GM19372 (cell line): ENCODE data around the gene MACF1.
A peak's percentile ranks its signal among the peaks of the same experiment; 100 is the strongest.
"Not testable (repeated sequence)": the region's sequence is repeated elsewhere in the genome, so short reads cannot be mapped to it uniquely, and the experiment has no call there.

Source experiments
- ATAC-seq: cut with Tn5 transposase; IDR thresholded peaks from one replicate; pipeline ENCODE4 v1.9.1; 2021; ENCODE audit warnings: mild to moderate bottlenecking, low read depth, moderate library complexity; ENCODE audit not compliant: unreplicated experiment

MACF1 gene

GRCh38 chr1:39484564-39484963 lies 280.1 kb downstream of the MACF1 start:
- ATAC-seq, result no peak

- no peak for ATAC-seq
Measured at GRCh38 chr1:39485046-39485803, 280.7 kb downstream of the MACF1 start.

DNA sequence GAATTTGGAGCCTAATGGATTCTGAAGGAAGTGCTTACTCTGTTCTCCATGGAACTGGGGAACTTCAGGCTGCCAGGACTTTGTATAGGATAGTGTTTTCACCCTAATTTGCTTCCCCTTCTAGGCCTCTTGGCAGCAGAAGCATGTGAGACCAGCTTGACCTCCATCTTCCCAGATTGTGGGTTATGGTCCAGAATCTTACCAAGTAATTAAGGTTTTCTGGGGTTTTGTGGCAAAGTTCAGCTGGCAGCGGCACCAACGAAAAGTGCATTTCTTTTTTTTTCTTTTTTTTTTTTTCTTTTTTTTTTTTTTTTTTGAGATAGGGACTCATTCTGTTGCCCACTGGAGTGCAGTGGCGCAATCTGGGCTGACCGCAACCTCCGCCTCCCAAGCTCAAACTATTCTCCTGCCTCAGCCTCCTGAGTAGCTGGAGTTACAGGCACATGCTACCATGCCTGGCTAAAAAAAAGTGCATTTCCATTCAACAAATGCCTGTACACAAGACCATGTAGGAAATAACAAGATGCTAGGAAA lies 283.6 kb downstream of the MACF1 start:
- ATAC-seq, result no peak

DNA sequence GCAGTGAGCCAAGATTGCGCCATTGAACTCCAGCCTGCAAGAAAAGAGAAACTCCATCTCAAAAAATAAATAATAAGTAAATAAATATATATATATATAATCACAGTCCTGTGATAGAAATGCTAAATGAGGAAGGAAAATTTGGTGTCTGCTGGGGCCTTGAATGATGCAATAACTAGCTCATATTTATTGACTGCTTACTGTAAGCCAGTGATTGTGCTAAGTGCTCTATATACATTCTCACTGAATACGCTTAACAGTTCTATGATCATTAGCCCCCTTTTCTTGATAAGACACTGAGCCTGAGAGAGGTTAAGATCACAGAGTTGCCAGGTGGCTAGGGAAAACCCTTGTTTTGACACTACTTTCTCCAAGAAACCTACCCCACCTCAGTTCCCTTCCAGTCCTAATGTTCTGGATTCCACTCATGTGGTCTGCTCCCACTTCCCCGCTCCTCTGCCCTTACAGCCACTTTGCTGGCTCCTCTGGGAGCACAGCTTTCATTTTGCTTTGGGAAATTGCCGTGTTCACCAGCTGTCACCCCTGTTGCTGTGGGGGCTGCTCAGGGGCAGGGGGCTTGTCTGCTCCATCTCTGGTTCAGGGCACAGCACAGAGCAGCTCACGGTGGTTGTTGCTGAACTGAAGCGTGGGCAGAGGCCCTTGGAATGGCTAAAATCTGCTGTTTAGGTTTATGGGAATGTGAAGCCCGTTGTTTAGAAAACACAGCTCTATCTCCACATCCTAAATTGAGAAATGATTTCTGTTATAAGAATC lies 284.5 kb downstream of the MACF1 start:
- ATAC-seq, result no peak

GRCh38 chr1:39489567-39490239 lies 285.2 kb downstream of the MACF1 start:
- ATAC-seq, result no peak

- ATAC-seq, result peak; percentile 28
Measured at GRCh38 chr1:39490596-39491145, 286.2 kb downstream of the MACF1 start.

DNA sequence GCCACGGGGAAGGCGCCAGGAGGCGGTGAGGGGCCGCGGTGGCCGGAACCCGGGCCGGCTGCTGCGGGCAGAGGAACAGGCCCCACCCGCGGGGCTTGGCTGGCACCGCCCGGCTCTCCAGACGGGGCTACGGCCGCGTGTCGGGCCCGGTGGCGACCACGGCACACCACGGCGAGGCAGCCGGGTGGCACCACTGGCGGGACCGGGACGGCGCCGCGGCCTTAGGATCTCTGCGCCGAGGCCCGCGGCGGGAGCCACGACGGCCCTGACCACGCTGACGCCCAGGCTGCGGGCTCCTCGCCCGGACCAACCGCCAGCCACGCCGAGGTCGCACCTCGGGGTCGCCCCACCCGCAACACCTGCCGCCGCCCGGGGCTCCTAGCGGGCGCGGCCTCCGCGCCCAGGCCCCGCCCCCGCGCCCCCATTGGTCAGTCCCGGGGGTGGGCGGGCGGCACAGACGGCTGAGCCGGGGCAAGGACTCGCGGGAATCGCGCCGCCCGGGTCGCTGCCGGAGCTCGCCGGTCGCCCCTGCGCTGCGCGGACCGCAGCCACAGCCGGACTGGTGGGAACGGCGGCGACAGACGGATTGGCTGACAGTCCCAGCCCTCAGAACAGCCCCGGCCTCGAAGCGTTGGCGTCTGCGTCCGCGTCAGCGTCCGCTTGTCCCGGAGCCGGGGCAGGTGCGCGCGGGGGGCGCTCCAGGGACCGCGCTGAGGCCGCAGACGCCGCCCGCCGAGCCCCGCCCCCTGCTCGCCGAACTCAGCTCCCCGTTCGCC lies 286.8 kb downstream of the MACF1 start, which contains the start of gene BMP8A:
Gene BMP8A, plus strand, starts transcription at position 491 of the 776 bp plus-strand sequence. CDS start 356 bp downstream, outside the sequence.
- peak; percentile 76 for ATAC-seq

DNA sequence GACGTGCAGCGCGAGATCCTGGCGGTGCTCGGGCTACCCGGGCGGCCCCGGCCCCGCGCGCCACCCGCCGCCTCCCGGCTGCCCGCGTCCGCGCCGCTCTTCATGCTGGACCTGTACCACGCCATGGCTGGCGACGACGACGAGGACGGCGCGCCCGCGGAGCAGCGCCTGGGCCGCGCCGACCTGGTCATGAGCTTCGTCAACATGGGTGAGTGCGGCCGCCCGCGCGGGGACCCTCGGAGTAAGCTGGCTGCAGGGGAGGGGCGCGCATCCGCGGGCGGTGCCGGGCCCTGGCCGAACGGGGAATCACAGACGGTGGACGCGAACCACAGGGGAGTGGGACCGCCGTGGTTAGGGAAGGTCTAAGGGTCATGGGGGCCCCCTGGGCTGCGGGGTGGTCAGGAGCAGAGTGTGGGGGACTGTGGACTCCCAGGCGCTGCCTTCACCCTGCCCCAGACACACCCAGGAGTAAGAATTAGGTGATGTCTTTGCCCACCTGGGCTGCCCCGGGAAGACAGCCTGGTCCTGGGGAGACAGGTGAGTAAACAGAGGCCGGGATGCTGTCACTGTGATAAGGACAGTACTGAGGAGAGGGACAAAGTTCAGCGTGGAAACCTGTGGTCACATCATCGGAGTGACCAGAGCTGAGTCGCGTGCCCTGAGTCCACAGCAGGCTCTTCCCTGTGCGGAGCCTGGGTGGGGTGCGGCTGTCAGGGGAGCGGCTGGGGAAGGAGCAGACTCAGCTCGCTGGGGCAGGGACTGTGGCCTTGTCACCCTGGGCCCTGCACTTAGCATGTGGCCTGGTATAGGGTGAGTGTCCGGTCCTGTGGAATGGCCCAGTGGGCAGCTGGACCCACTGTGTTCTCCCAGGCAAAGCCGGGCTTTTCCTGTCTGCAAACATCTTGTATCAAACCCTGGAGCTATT lies 287.9 kb downstream of the MACF1 start:
- ATAC-seq, result not testable (repeated sequence)

DNA sequence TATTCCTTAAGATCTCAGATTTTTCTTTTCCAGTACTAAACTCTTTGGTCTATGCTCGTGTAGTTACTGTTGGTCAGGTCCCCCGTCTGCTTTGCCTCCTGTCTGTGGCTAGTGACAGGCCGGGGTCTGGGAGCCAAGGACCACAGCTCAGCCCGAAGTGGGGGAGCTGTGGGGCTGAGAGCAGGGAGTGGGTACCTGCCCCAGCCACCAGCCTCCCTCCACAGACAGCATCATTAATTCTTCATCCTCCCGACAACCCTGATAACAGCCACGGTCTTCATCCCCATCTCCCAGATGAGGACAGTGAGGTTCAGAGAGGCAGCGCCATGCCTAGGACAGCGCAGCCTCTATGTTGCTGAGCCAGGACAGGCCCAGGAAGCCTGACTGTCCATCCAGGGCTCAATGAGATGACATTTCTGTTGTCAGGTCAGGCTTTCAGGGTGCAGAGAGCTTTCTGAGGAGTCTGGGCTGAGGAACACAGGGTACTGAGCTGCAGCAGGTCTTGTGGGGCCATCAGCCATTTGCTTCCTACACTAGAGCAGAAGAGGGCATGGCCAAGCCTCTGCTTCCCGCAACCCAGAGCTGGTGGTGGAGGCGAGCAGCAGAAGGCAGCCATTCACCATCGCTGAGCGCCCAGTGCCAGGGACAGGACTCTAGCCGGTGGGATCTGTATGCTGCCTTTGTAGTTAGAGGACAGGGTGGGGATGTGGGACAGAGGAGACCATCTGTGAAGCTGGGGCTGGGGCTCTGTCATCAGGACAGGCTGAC lies 288.7 kb downstream of the MACF1 start:
- not testable (repeated sequence) for ATAC-seq

DNA sequence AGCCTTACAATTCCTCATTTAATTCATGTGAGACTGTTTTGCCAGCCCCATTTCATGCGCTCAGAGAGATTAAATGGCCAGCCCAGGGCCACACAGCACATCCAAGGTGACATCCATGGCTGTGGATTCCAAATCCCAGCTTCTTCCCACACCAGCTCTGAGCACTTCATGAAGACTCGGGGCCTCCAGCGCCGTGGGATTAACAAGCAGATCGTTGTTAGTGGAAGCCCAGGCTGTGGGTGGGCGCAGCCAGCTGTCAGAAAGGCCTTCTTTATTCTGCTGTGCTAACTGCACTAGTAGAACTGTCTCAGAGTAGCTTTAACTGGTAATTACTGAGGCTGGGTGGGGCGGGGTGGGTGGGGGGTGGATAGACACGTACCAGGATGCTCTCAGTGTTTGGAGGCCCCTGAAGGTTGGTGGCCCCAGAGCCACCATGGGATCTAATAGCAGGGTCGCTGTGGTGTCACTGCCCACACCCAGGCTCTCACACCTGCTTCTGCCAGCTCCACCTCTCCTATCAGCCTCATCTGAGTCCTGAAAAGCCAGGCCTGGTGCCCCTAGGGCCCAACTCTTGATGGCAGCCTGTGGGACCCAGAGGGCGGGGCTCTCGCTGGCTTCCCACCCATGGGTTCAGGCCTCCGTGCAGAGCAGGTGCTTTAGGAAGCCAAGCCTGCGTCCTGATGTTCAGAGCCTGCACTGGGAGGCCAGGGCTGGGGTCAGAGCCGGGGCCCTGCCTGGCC lies 290.3 kb downstream of the MACF1 start:
- ATAC-seq, result no peak

GRCh38 chr1:39496520-39496919 lies 292.0 kb downstream of the MACF1 start:
- not testable (repeated sequence) for ATAC-seq

- ATAC-seq, result no peak
Measured at GRCh38 chr1:39497585-39497984, 293.1 kb downstream of the MACF1 start.

DNA sequence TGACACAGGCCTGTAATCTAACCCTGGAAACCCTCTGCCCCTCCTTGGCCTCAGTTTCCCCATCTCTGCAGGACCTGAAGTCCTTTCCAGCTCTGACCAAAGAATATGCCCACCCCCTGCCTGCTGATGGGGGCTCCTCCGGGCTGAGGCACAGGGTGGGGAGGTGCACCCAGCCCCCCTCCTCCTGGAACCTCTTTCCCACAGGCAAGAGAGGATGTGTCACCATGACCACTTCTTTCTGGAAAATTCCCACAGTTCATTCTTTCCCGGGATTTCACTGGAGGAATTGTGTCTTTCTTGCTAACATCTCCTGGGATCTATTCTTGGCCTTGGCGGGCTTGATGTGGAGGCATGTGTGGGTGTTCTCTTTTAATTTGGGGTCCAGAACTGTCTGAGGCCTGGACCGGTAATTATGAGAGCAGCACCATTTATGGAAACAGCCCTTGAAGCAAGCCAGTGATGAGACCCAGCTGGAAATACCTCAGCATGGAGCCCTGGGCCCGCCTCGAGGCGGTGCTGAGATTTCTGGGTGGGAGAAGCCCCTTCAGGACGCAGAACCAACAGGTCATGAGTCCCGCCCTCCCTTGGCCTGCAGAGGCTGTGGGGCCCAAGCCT lies 293.7 kb downstream of the MACF1 start:
- ATAC-seq, result not testable (repeated sequence)

DNA sequence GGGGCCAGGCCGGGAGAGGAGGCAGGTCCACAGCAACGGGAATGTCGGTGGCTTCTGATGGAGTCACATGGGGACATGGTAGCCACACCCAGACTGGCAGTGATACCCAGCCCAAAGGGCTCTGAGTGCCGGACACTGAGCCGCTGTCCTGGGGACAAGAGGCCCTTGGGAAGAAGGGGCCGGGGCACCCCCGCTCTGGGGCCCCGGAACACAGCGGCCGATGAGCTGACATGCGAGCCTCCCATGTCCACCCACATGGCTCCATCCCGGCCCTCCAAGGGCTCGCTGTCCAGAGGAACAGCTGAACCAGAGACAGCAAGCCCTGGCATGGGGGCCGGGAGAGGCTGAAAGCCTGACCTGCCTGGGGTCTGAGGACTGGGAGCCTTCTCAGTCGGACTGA lies 294.3 kb downstream of the MACF1 start:
- not testable (repeated sequence) for ATAC-seq

GRCh38 chr1:39499668-39500067 lies 295.2 kb downstream of the MACF1 start:
- ATAC-seq, result no peak

DNA sequence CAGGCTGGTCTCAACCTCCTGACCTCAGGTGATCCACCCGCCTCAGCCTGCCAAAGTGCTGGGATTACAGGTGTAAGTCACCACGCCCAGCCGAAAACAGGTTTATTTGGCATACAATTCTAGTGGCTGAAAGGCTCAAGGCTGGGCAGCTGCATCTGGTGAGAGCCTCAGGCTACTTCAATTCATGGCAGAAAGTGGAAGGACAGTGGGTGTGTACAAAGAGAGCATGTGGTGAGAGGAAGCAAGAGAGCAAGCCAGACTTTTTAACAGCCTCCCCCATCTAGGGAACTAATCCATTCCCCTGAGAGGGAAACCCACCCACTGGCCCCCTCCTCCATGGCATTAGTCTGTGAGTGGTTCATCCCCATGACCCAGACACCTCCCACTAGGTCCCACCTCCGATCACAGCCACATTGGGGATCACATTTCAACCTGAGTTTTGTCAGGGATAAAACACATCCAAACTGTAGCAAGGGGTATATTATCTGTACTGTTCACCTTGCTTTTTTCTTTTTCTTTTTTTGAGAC lies 296.4 kb downstream of the MACF1 start:
- ATAC-seq, result no peak

- ATAC-seq, result no peak
Measured at GRCh38 chr1:39501666-39502065, 297.2 kb downstream of the MACF1 start.
